ENCODE measurements around the gene HSD17B4.
"Not testable (repeated sequence)": the region's sequence is repeated elsewhere in the genome, so short reads cannot be mapped to it uniquely, and the experiment has no call there.

HSD17B4 gene

DNA sequence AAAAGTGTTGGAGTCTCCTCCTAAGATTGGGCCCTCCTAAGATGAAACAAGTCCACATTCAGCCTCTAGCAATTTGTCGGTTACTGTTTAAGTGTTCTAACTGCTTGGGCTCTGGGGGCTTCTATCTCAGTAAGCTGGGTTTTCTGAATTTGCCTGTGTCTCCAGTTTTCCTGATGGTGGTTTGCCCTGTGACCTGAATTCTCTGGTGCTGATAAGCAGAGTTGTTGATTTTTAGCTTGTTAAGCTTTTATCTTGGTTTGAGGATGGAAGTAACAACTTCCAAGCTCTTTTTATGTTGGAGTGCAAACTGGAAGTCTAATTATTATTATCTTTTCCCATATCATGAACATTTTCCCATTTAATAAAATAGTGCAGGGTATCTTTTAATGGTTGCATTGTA, 30.9 kb downstream of the HSD17B4 start:
- DNase-seq: no peak

DNA sequence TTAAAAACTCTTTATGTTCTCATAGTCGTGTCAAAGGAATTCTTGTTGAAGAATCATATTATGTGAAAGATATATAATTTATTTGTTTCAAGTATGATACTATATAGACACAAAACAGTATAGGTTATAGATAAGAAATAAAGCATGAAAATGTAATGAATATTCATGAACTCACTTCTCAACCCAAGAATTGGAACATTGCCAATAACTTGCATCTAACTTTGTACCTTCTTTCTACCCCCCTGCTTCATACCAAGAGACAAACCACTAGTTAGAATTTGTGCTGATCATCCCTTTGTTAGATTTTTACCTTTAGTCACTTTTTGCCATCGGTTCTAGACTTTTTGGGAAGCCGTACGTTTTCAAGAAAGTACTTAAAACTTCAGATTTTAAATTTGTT, 32.6 kb downstream of the HSD17B4 start:
- DNase-seq: no peak

DNA sequence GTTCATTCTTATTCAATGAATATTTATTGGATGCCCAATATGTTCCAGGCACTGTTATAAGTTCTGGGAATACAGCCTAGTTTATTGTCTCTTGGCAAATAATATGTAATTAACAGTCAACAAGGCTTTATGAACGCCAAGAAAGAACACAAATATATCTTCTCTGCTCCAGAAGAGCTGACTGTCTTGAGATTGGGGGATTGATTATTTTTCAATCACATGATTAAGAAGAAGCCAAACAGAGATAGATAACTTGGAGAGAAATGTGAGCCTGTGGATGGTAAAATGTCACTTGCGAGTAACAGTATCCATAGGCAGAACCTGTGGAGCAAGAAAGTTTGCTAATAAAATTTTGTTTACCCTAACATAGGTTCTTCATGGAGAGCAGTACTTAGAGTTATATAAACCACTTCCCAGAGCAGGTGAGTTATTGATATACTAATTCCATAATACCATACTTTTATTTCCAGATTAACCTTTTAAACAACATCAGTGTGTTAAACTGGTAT, 49.4 kb downstream of the HSD17B4 start:
- no peak for DNase-seq

DNA sequence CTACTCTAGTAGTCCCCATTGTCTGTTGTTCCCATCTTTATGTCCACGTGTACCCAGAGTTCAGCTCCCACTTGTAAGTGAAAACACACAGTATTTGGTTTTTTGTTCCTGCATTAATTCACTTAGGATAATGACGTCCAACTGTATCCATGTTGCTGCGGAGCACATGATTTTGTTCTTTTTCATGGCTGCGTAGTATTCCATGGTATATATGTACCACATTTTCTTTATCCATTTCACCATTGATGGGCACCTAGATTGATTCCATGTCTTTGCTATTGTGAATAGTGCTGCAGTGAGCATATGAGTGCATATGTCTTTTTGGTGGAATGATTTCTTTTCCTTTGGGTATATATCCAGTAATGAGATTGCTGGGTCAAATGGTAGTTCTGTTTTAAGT, 51.6 kb downstream of the HSD17B4 start:
- not testable (repeated sequence) for DNase-seq

DNA sequence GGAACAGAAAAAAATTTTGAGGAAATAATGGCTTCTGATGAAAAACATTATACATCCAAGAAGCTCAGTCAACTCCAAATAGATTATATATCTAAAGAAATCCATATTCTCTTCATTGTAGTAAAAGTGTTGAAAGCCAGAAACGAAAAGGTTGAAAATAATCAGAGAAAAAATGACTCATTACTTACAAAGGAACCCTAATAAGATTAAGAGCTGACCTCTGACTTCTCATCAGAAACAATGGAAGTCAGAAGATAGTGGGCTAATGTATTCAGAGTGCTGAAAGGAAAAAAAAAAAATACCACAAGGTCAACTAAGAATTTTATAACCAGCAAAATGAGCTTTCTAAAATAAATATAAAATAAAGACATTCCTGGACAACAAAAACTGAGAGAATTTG, 60.0 kb downstream of the HSD17B4 start:
- no peak for DNase-seq

DNA sequence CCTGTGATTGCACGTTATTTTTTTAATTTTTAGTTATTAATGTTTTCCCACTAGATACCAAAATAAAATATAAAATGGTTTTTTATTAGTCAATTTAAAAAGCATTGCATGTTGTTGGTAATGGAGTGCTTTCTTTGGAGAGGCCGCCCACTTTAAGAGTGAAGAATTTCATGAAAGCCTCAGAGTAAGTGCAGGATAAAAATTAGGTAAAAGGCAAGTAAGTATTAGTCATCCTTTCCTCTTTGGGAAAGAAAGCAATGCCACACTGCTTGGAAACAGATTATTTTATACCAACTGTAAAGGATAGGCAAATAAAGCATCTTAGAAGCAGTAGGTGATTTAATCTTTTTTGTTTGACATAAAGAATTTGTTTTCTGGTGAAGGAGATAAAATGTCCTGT, 62.9 kb downstream of the HSD17B4 start:
- no peak for DNase-seq

DNA sequence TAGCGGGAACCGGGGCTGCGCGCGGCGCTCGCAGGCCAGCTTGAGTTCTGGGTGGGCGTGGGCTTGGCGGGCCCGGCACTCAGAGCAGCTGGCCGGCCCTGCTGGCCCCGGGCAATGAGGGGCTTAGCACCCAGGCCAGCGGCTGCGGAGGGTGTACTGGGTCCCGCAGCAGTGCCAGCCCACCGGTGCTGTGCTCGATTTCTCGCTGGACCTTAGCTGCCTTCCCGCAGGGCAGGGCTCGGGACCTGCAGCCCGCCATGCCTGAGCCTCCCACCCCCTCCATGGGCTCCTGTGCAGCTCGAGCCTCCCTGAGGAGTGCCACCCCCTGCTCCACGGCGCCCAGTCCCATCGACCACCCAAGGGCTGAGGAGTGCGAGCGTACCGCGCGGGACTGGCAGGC, 64.8 kb downstream of the HSD17B4 start:
- not testable (repeated sequence) for DNase-seq

DNA sequence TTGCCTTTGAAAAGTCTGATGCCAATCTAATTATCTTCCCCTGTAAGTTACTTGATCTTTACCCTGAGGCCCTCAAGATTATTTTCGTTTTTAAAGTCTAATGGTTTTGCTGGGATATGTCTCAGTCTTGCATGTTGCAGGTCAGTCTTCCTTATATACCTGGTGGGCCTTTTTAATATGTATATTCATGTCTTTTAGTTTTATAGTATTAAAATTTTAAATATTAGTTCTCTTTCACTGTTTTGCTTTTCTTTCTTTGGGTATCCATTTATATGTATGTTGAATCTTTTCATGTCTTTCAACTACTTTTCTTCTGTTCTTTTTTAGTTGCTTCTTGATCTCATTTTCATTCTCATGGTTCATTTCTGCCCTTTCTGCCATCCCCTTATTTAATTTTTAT, 68.9 kb downstream of the HSD17B4 start:
- no peak for DNase-seq

DNA sequence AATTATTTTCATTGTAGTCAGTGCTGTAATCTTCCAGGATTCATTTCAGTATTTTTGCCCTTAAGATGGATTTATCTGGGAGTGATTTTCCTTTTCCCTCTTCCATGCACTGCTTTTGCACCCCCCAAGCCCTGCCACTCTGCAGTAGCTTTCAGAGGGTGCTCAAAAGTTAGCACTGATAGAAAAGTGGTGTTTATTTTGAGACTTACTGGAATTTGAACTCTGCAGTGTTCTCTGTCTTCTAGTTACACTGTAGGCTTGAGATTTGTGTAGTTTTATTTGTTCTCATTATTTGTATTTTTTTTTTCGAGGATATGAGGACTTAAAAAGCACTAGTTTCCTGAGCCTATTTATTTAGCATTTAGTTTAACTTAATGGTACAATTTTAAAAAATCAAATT, 70.5 kb downstream of the HSD17B4 start:
- no peak for DNase-seq

DNA sequence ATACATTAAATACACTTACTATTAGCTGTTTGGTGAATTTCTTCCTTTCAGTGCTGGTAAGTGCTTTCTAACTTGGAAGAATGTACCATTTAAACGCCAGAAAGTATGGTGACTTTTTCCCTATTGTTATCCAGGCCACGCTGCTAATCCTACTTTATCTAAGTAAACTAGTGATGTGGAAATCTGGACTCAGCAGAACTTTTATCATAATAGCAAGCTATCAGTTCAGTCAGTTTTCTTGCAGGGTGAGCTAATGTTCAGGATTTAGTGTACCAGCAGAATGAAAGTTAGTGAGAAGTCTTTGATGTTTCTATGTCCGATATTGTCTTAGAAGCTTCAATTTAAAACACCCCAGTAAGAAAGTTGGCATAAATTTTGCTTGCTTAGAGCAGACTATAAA, 72.2 kb downstream of the HSD17B4 start:
- DNase-seq: no peak

DNA sequence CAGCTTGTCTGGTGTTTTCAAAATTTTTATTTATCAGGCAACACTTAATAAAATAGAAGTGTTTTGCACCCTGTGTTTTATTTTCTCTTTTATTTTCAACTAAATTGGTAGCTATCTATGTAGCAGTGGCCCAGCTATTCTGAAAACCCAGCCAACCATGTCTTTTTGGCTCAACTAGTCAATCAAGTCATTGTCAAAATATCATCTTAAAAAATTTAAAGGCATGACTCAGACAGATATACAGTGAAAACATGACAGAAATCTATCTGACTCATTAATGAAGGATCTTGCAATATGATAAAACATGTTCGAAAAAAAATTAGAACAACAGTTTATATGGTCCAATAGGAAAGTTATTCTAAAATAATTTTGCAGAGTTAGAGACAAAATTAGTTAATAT, 75.1 kb downstream of the HSD17B4 start:
- DNase-seq: no peak

DNA sequence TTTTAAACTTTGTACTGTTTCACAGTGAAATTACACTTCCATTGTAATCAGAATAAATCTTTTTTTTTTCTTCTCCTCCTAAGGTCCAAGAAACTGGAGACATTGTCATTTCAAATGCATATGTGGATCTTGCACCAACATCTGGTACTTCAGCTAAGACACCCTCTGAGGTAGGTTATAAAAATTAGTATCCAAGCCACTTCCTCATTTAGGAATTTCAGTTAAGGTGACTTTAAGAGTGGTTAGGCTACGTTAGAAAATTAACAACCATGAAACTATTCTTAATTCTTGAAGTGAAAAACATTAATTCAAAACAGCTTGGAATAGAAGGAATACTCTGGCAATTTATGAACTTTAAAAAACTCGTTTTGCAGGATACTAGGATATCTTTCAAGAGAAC, 77.5 kb downstream of the HSD17B4 start:
- DNase-seq: no peak

DNA sequence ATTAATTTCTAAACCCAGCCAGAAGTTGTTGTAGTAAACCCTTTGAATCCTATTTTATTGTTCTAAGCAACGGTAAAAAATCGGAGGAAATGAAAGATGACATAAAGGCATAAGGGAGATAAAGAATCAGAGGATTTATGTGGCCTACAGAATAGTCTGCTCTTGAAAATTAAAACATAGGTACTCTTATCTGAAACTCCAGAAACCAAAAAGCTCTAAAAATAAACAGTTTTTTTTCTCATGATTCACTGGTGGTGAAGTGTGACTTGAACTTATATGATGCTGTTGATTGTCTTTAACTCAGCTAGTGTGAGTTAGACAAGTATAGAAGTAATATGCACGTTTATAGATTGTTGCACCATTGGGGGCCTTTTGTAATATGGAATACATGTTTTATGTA, 80.3 kb downstream of the HSD17B4 start:
- DNase-seq: no peak

DNA sequence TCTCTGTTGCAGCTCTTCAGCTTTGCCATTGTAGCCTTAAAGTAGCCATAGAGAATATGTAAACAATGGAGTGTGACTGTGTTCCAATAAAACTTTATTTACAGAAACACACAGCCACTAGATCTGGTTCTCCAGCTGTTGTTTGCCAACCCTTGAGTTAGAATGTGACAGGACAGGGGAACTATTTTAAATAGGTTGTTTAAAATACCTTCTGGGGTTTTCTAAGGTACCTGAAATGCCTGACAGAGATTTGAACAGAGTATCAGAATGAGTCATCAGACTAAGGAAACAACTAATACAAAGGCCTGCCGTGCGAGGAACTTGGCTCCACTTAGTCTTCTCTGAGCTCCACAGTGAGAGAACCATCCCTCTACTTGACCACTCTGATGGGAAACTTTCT, 85.4 kb downstream of the HSD17B4 start:
- no peak for DNase-seq

DNA sequence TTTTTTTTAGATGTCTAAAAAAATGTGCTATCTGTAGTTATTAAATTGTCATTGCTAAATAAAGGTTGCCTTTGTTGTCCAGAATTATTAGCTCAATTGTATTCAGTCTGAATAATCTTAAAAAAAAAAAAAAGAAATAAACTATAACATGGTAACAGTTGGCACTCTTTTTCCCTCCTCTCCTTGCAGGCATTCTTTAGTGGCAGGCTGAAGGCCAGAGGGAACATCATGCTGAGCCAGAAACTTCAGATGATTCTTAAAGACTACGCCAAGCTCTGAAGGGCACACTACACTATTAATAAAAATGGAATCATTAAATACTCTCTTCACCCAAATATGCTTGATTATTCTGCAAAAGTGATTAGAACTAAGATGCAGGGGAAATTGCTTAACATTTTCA, 89.4 kb downstream of the HSD17B4 start:
- no peak for DNase-seq

DNA sequence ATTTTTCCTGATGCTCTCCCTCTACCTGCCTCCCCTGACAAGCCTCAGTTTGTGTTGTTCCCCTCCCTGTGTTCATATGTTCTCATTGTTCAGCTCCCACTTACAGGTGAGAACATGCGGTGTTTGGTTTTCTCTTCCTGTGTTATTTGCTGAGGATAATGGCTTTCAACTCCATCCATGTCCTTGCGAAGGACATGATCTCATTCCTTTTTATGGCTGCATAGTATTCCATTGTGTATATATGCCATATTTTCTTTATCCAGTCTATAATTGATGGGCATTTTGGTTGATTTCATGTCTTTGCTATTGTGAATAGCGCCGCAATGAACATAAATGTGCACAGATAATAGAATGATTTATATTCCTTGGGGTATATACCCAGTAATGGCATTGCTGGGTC, 99.5 kb downstream of the HSD17B4 start:
- DNase-seq: no peak

DNA sequence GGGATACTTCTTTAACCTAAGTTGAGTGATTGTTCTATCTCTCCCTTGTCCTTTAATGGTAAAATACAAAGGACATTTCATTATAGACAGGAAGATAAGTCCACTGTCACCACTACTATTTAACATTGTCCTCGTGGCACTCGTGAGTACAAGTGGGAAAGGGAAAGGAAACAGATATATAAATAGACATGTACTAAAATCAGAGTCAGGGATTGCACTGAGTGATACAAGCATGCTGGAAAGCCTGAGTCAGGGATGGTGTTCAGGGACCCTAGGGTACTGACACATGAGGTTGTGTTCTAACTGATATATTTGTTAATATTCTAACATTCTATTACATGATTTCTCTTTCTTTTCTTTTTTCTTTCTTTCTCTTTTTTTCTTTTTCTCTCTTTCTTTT, 102.3 kb downstream of the HSD17B4 start:
- no peak for DNase-seq

DNA sequence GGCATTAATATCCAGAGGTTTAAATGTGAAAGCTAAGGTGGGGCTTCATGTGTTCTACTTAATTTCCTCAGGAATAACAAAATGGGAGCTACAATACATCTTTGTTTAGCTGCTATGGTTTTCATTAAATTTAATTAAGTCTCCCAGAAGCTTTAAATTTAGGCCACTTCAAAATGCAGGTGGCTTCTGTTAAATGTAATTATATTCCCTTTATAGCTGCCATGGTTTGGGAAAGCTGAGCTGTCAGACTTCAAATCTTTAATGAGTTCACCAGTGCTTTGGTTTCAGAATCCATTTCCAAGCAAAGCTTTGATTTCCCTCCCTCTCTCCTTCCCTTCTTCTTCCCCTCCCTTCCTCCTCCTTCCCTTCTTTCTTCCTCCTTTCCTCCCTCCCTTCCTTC, 118.6 kb downstream of the HSD17B4 start:
- no peak for DNase-seq

DNA sequence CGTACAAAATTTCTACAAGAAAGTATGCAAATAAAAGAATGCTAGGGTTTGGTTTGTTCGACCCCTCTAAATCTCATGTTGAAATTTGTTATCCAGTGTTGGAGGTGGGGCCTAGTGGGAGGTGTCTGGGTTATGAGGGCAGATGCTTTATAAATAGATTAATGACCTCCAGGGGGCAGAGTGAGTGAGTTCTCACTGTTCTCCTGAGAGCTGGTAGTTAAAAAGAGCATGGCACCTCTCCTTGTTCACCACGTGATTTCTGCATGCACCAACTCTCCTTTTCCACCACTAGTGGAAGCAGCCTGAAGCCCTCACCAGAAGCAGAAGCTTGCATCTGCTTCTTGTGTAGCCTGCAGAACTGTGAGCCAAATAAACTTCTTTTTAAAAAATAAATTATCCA, 126.6 kb downstream of the HSD17B4 start:
- DNase-seq: no peak

DNA sequence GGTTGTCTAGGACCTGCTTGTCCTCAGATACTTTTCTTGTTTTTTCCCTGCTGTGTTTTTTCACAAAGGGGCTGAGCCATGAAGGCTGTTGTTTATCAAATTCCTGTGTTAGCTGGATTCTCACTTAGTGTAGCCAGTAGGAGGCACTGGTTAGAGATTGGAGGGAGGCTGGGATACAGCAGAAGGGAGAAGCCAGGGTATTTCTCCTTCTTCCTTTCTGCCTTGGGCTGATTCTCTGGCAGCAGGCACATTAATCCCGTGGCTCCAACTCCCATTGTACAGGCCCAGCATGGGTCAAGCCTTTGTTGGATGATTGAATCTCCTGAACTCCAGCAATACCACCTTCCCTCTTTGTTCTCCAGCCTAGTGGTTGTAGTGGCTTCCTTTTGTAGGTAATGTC, 130.7 kb downstream of the HSD17B4 start:
- DNase-seq: no peak

DNA sequence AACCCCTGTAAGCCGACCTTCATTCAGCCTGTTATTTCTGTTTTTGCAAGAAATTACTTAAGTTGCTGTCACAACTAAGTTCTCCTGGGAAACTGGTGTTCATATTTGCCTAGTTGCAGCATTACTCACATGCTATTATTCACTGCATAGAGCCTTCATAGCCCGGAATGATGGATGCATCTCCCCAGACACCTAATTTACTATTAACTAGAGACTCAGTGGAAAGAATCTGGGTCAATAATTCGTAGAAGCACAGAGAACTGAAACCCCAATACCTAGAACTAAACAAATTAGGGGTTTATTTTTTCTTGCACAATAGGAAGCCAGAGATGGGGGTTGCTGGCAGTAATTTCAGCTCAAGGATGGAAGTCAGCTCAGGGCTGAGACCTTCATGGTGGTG, 131.4 kb downstream of the HSD17B4 start:
- DNase-seq: no peak
